ENCODE measurements around the gene PLEKHA7. TPM values are rescaled to one million over a fixed set of nuclear protein-coding genes. Genes with fewer than 3 reads are reported as not detected.
"Not testable (repeated sequence)": the region's sequence is repeated elsewhere in the genome, so short reads cannot be mapped to it uniquely, and the experiment has no call there.

PLEKHA7 gene
- total and polyA plus RNA-seq, 2 of the 8 experiments (the other 6 are each of a cell fraction or from before 2014, with no cell fraction given): 11.4 to 25.6 TPM

- H4K5ac ChIP-seq (ENCODE audit: insufficient read length, low read depth, low read length); H3K27ac ChIP-seq (ENCODE audit: low read depth, low read length); FAIRE-seq; DNase-seq (ENCODE audit: low read depth in 1 of 2, low spot score in 2 of 2); H2BK120ac ChIP-seq (replicated peaks; ENCODE audit: low read depth, low read length); H3K56ac ChIP-seq (replicated peaks; ENCODE audit: insufficient read length, low read depth, low read length); H3K79me1 ChIP-seq (ENCODE audit: low read depth, low read length); H3K4me2 ChIP-seq (ENCODE audit: insufficient read depth in 1 of 2, low read depth in 2 of 2, low read length in 2 of 2); H4K8ac ChIP-seq (ENCODE audit: extremely low read depth, insufficient read depth, low read length); H4K20me1 ChIP-seq (replicated peaks in 1 of 2; ENCODE audit: control insufficient read depth in 1 of 2, insufficient read depth in 2 of 2, low read length in 2 of 2); H3K9ac ChIP-seq (replicated peaks in 1 of 4; ENCODE audit: extremely low read depth in 1 of 4, low read depth in 3 of 4, low read length in 3 of 4); H3K79me2 ChIP-seq (ENCODE audit: control insufficient read depth in 1 of 2, insufficient read depth in 2 of 2, low read length in 2 of 2); H2BK20ac ChIP-seq (ENCODE audit: low read length); H3K27me3 ChIP-seq (replicated peaks in 1 of 4; ENCODE audit: control insufficient read depth in 3 of 4, extremely low read depth in 1 of 4, insufficient read depth in 3 of 4, low read length in 3 of 4); H2BK12ac ChIP-seq (ENCODE audit: low read depth, low read length); H3K14ac ChIP-seq (ENCODE audit: insufficient read length); POLR2A ChIA-PET (ENCODE audit: partially characterized antibody); H3K23me2 ChIP-seq (ENCODE audit: low read depth, low read length); H2BK15ac ChIP-seq (ENCODE audit: low read length); H3K4me3 ChIP-seq (ENCODE audit: extremely low read depth in 1 of 4, insufficient read depth in 2 of 4, low read depth in 3 of 4, low read length in 4 of 4); H2AK5ac ChIP-seq (ENCODE audit: low read depth, low read length); H3K23ac ChIP-seq (ENCODE audit: insufficient read length); H4K91ac ChIP-seq (replicated peaks; ENCODE audit: insufficient read length, low read length); H3K4me1 ChIP-seq (replicated peaks in 1 of 4; ENCODE audit: control insufficient read depth in 3 of 4, insufficient read depth in 4 of 4, low read length in 3 of 4); H2BK5ac ChIP-seq (ENCODE audit: low read depth, low read length); H3K18ac ChIP-seq (ENCODE audit: extremely low read depth, low read length); H3K4ac ChIP-seq (replicated peaks; ENCODE audit: insufficient read length, low read depth, low read length); H3K36me3 ChIP-seq (ENCODE audit: control insufficient read depth in 2 of 4, insufficient read depth in 4 of 4, low read length in 3 of 4); H2AFZ ChIP-seq (ENCODE audit: low read length): not testable (repeated sequence)
- H3K9me3 ChIP-seq (ENCODE audit: insufficient read depth in 2 of 2, low read depth in 1 of 2, low read length in 1 of 2): peaks cover 0 to 11% of the 10 kb centered on the region in 2 experiments; a peak in 2 of 4 replicates
- WGBS, 2 experiments (ENCODE audit: extremely low coverage in 1 of 2, insufficient coverage in 1 of 2, insufficient read length in 1 of 2, insufficient replicate concordance in 2 of 2, low coverage in 1 of 2, low lambda C conversion rate in 2 of 2, missing lambda C conversion rate in 1 of 2): 93% methylated on average over 3 of the region's 4 CpGs; no CpG with 5 or more reads in 1 of the 2 experiments
- CTCF ChIA-PET (ENCODE audit: partially characterized antibody): interaction anchor here (0.8 to 1.3 kb wide), 3 partner anchors 56 to 174 kb away, joined by 3 read pairs; no protein-coding TSS in a partner anchor
Observed at GRCh38 chr11:16889010-16889409, 125.2 kb downstream of the PLEKHA7 start.

GRCh38 chr11:16887887-16888286 is 126.3 kb downstream of the PLEKHA7 start:
- H3K4me2 ChIP-seq (ENCODE audit: insufficient read depth in 1 of 2, low read depth in 2 of 2, low read length in 2 of 2); H3K14ac ChIP-seq (ENCODE audit: insufficient read length); H4K5ac ChIP-seq (ENCODE audit: insufficient read length, low read depth, low read length); H2AK5ac ChIP-seq (ENCODE audit: low read depth, low read length); H2AFZ ChIP-seq (ENCODE audit: low read length); H2BK20ac ChIP-seq (ENCODE audit: low read length); H3K79me2 ChIP-seq (ENCODE audit: control insufficient read depth in 1 of 2, insufficient read depth in 2 of 2, low read length in 2 of 2); H3K27ac ChIP-seq (ENCODE audit: low read depth, low read length); H3K4me3 ChIP-seq (ENCODE audit: extremely low read depth in 1 of 4, insufficient read depth in 2 of 4, low read depth in 3 of 4, low read length in 4 of 4); H3K56ac ChIP-seq (replicated peaks; ENCODE audit: insufficient read length, low read depth, low read length); H4K8ac ChIP-seq (ENCODE audit: extremely low read depth, insufficient read depth, low read length); H3K4ac ChIP-seq (replicated peaks; ENCODE audit: insufficient read length, low read depth, low read length); H3K23ac ChIP-seq (ENCODE audit: insufficient read length); CTCF ChIA-PET (ENCODE audit: partially characterized antibody); H3K36me3 ChIP-seq (ENCODE audit: control insufficient read depth in 2 of 4, insufficient read depth in 4 of 4, low read length in 3 of 4); H3K18ac ChIP-seq (ENCODE audit: extremely low read depth, low read length); FAIRE-seq; H3K79me1 ChIP-seq (ENCODE audit: low read depth, low read length); H4K20me1 ChIP-seq (replicated peaks in 1 of 2; ENCODE audit: control insufficient read depth in 1 of 2, insufficient read depth in 2 of 2, low read length in 2 of 2); DNase-seq (ENCODE audit: low read depth in 1 of 2, low spot score in 2 of 2); H3K9ac ChIP-seq (replicated peaks in 1 of 4; ENCODE audit: extremely low read depth in 1 of 4, low read depth in 3 of 4, low read length in 3 of 4); H3K27me3 ChIP-seq (replicated peaks in 1 of 4; ENCODE audit: control insufficient read depth in 3 of 4, extremely low read depth in 1 of 4, insufficient read depth in 3 of 4, low read length in 3 of 4); H4K91ac ChIP-seq (replicated peaks; ENCODE audit: insufficient read length, low read length); H3K23me2 ChIP-seq (ENCODE audit: low read depth, low read length); H2BK15ac ChIP-seq (ENCODE audit: low read length); H2BK120ac ChIP-seq (replicated peaks; ENCODE audit: low read depth, low read length); H2BK5ac ChIP-seq (ENCODE audit: low read depth, low read length); H3K4me1 ChIP-seq (replicated peaks in 1 of 4; ENCODE audit: control insufficient read depth in 3 of 4, insufficient read depth in 4 of 4, low read length in 3 of 4); H2BK12ac ChIP-seq (ENCODE audit: low read depth, low read length): not testable (repeated sequence)
- POLR2A ChIA-PET (ENCODE audit: partially characterized antibody): interaction anchor here (1.4 kb wide), 1 partner anchor 10 kb away, joined by 3 read pairs; no protein-coding TSS in a partner anchor
- 67% methylated on average over 12 of the region's 23 CpGs; no CpG with 5 or more reads in 1 of the 2 experiments for WGBS, 2 experiments (ENCODE audit: extremely low coverage in 1 of 2, insufficient coverage in 1 of 2, insufficient read length in 1 of 2, insufficient replicate concordance in 2 of 2, low coverage in 1 of 2, low lambda C conversion rate in 2 of 2, missing lambda C conversion rate in 1 of 2)
- peaks cover 0 to 11% of the 10 kb centered on the region in 2 experiments; a peak in 2 of 4 replicates for H3K9me3 ChIP-seq (ENCODE audit: insufficient read depth in 2 of 2, low read depth in 1 of 2, low read length in 1 of 2)
